ENCODE data around the gene SLC4A8.

Gene SLC4A8

DNA sequence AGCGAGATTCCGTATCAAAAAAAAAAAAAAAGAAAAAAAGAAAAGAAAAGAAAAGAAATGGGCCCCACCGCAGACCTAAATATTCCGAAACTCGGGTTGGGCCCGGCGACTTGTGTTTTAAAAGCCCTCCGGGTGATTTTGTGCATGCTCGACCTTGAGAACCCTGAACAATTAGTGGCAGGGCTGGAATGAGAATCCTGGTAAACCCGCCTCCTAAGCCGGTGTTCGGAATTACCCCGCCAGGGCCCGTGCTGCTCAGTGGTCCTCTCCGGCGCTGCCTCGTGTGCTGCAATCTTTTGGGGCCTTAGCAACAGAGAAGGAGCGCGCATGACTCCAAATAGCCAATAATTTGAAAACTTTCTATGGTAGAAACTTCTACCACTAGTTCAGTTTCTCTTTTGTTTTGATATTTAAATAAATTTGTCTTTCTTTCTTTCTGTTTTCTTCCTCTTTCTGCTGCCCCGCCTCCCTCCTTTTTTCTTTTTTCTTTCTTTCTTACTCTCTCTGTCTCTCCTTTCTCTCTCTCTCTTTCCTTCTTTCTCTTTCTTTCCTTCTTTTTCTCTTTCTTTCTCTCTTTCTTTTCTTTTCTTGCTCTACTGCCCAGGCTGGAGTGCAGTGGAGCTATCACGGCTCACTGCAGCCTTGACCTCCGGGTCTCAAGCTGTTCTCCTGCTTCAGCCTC lies 31.9 kb upstream of the SLC4A8 start:
- no peak overlapping the region for H3K27ac ChIP-seq (replicated peaks; ENCODE audit: low read length)
- H2BK12ac ChIP-seq (ENCODE audit: low read length): no peak overlapping the region
- peak; percentile 24 for DNase-seq (ENCODE audit: low spot score)
- peaks cover 7 to 80% (median 50%) of the 10 kb centered on the region in 3 experiments for H3K27me3 ChIP-seq (ENCODE audit: control insufficient read depth in 3 of 3, insufficient read depth in 3 of 3, low read depth in 1 of 3, low read length in 3 of 3)
- peak overlapping the region; percentile 46 for H3K4me2 ChIP-seq (ENCODE audit: insufficient read depth, low read length, poor library complexity, severe bottlenecking)
- H3K4me1 ChIP-seq (ENCODE audit: control insufficient read depth in 2 of 2, insufficient read depth in 1 of 2, low read depth in 1 of 2, low read length in 2 of 2): peaks cover 3 to 11% of the 10 kb centered on the region in 2 donors
- H3K9me3 ChIP-seq (replicated peaks in 1 of 2; ENCODE audit: control insufficient read depth in 2 of 2, insufficient read depth in 1 of 2, low read depth in 1 of 2, low read length in 2 of 2): peaks cover 2 to 5% of the 10 kb centered on the region in 2 donors
- no peak overlapping the region for H3K4me3 ChIP-seq (ENCODE audit: low read length in 2 of 2)
- H3K23ac ChIP-seq (ENCODE audit: low read depth, low read length, poor library complexity): no peak overlapping the region
- no peak overlapping the region for H3K4ac ChIP-seq (ENCODE audit: low read length)
- H3K36me3 ChIP-seq (replicated peaks in 1 of 2; ENCODE audit: control insufficient read depth in 2 of 2, insufficient read depth in 2 of 2, low read length in 2 of 2): no peaks in the 10 kb centered on the region
- no peak overlapping the region for H3K9ac ChIP-seq (ENCODE audit: low read depth, low read length, poor library complexity)
- H3K79me1 ChIP-seq (ENCODE audit: low read depth, low read length): no peaks in the 10 kb centered on the region
- no peak overlapping the region for H4K91ac ChIP-seq (ENCODE audit: low read depth, low read length, poor library complexity)
- no peak overlapping the region for H2AFZ ChIP-seq (ENCODE audit: low read length)
- H2BK15ac ChIP-seq (ENCODE audit: low read length): no peak overlapping the region
- no peak overlapping the region for H2BK5ac ChIP-seq (ENCODE audit: low read length)
- no peak overlapping the region for H2AK5ac ChIP-seq (ENCODE audit: low read depth, low read length)
- no peak overlapping the region for H2BK120ac ChIP-seq (ENCODE audit: low read depth, low read length)
- no peak overlapping the region for H4K8ac ChIP-seq (ENCODE audit: low read depth, low read length)
- WGBS, 2 donors (ENCODE audit: extremely low coverage in 2 of 2, insufficient read length in 2 of 2, insufficient replicate concordance in 1 of 2): no CpG with 5 or more reads among the region's 22 CpGs
- no peak overlapping the region for H3K14ac ChIP-seq (ENCODE audit: low read length)
- H3K18ac ChIP-seq (ENCODE audit: low read length): no peak overlapping the region

DNA sequence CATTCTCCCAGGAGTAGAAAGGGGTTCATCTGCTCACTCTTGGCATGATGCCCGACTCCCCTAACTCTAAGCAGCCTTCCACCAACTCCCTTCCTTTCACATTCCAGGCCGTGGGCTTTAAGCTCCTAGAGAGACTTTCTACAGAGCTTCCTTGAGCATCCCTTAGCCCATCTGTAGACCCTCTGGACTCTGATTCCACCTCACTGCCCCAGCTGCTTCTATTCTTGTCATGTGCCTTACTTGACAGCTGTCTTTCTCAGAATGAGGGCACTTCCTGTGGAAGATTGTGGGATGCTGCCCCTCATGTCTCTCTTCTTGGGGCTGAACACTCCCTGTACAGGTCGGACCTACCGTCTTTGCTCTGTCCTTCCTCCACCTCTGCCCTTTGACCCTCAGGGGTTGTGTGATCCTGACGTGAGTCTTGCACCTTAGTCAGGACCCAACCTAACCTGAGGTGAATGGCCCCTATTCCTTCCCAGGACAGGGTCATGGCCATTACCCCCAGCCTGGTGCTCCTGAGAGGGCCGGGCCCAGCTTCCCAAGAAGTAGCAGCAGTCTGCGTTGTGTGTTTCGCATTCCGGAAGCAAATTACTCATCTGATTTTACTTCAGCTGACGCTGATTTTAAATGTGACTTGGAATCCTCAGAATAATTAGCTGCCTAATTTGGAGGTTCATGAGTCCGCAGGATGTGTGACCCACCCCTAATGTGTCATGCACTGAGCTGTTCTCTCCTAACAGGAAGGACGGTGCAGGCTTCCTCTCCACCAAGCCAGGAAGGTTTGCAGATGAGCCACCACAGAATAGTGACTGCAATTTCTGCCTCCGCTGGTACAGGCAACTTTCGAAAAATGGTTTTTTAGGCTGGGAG lies 30.7 kb upstream of the SLC4A8 start:
- Histone ChIP-seq H3K79me1 (ENCODE audit: low read depth, low read length) (no peaks in the 10 kb centered on the region), H4K8ac (ENCODE audit: low read depth, low read length) (no peak overlapping the region), H2BK120ac (ENCODE audit: low read depth, low read length) (no peak overlapping the region), H3K18ac (ENCODE audit: low read length) (no peak overlapping the region), H3K14ac (ENCODE audit: low read length) (no peak overlapping the region), H3K9me3 (replicated peaks in 1 of 2; ENCODE audit: control insufficient read depth in 2 of 2, insufficient read depth in 1 of 2, low read depth in 1 of 2, low read length in 2 of 2) (peaks cover 2 to 5% of the 10 kb centered on the region in 2 donors), H3K4me3 (ENCODE audit: low read length in 2 of 2) (no peak overlapping the region), H2AK5ac (ENCODE audit: low read depth, low read length) (no peak overlapping the region), H3K23ac (ENCODE audit: low read depth, low read length, poor library complexity) (no peak overlapping the region), H2BK15ac (ENCODE audit: low read length) (no peak overlapping the region), H4K91ac (ENCODE audit: low read depth, low read length, poor library complexity) (no peak overlapping the region), H2BK5ac (ENCODE audit: low read length) (no peak overlapping the region), H2BK12ac (ENCODE audit: low read length) (no peak overlapping the region), H3K9ac (ENCODE audit: low read depth, low read length, poor library complexity) (no peak overlapping the region), H3K27ac (replicated peaks; ENCODE audit: low read length) (no peak overlapping the region), H3K36me3 (replicated peaks in 1 of 2; ENCODE audit: control insufficient read depth in 2 of 2, insufficient read depth in 2 of 2, low read length in 2 of 2) (no peaks in the 10 kb centered on the region), H3K27me3 (ENCODE audit: control insufficient read depth in 3 of 3, insufficient read depth in 3 of 3, low read depth in 1 of 3, low read length in 3 of 3) (peaks cover 7 to 79% (median 44%) of the 10 kb centered on the region in 3 experiments), H3K4me2 (ENCODE audit: insufficient read depth, low read length, poor library complexity, severe bottlenecking) (no peak overlapping the region), H2AFZ (ENCODE audit: low read length) (no peak overlapping the region), H3K4ac (ENCODE audit: low read length) (no peak overlapping the region), H3K4me1 (ENCODE audit: control insufficient read depth in 2 of 2, insufficient read depth in 1 of 2, low read depth in 1 of 2, low read length in 2 of 2) (peaks cover 3% of the 10 kb centered on the region in 2 donors)
- WGBS, 2 donors (ENCODE audit: extremely low coverage in 2 of 2, insufficient read length in 2 of 2, insufficient replicate concordance in 1 of 2): no CpG with 5 or more reads among the region's 14 CpGs
- DNase-seq (ENCODE audit: low spot score): no peak

DNA sequence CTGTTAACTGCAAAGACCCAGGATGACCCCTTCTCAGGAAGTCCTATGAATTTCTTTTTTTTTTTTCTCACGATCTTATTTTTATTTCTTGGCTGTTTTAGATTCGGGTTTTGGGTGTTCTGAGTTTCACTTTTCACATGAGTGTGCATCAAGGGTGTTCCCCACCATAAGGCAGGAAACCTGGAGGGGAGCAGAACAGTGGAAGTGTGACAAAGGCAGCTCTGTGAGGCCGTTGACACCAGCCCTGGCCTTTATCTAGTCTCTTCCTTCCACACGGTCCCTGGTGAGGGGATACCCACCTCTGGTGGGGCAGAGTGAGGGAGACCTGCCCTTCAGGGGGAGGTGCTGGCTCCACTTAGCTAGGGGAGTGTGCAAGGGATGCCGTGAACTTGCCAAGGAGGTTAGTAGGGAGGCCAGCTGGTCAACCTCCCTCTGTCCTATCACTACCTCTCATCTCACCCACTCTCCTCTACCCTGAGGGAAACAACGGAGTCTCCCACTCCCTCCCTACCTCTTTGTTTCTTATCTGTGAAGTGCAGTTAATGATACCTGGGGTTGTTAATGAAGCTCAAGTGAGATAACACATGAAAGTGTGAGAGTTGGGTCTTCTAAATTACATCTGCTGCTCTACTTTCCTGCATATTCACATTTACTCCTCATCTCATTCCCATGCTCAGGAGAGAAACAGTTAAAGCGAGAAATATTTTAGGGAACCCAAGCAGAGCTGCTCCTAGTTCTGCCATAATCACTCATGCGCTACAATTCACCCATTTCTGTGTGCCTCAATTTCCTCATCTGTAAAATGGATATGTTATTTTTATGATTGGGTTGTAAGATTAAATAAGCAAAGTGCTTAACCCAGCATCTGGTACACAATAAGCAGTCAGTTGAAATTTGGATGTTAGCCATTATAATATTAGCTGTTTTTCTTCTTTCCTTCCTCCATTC lies 29.1 kb upstream of the SLC4A8 start:
- Histone ChIP-seq H2BK120ac (ENCODE audit: low read depth, low read length) (no peak overlapping the region), H2AK5ac (ENCODE audit: low read depth, low read length) (no peak overlapping the region), H3K4me3 (ENCODE audit: low read length in 2 of 2) (no peak overlapping the region), H3K27me3 (ENCODE audit: control insufficient read depth in 3 of 3, insufficient read depth in 3 of 3, low read depth in 1 of 3, low read length in 3 of 3) (peaks cover 7 to 66% (median 35%) of the 10 kb centered on the region in 3 experiments), H4K91ac (ENCODE audit: low read depth, low read length, poor library complexity) (no peak overlapping the region), H3K9me3 (replicated peaks in 1 of 2; ENCODE audit: control insufficient read depth in 2 of 2, insufficient read depth in 1 of 2, low read depth in 1 of 2, low read length in 2 of 2) (peaks cover 0 to 5% of the 10 kb centered on the region in 2 donors), H3K79me1 (ENCODE audit: low read depth, low read length) (no peaks in the 10 kb centered on the region), H3K4ac (ENCODE audit: low read length) (no peak overlapping the region), H3K4me1 (ENCODE audit: control insufficient read depth in 2 of 2, insufficient read depth in 1 of 2, low read depth in 1 of 2, low read length in 2 of 2) (peaks cover 3% of the 10 kb centered on the region in 2 donors), H3K14ac (ENCODE audit: low read length) (no peak overlapping the region), H2BK12ac (ENCODE audit: low read length) (no peak overlapping the region), H3K36me3 (replicated peaks in 1 of 2; ENCODE audit: control insufficient read depth in 2 of 2, insufficient read depth in 2 of 2, low read length in 2 of 2) (no peaks in the 10 kb centered on the region), H3K23ac (ENCODE audit: low read depth, low read length, poor library complexity) (no peak overlapping the region), H3K9ac (ENCODE audit: low read depth, low read length, poor library complexity) (no peak overlapping the region), H2BK5ac (ENCODE audit: low read length) (no peak overlapping the region), H3K18ac (ENCODE audit: low read length) (no peak overlapping the region), H2AFZ (ENCODE audit: low read length) (no peak overlapping the region), H2BK15ac (ENCODE audit: low read length) (no peak overlapping the region), H4K8ac (ENCODE audit: low read depth, low read length) (no peak overlapping the region), H3K4me2 (ENCODE audit: insufficient read depth, low read length, poor library complexity, severe bottlenecking) (no peak overlapping the region), H3K27ac (replicated peaks; ENCODE audit: low read length) (no peak overlapping the region)
- no peak for DNase-seq (ENCODE audit: low spot score)
- no CpG with 5 or more reads among the region's 8 CpGs for WGBS, 2 donors (ENCODE audit: extremely low coverage in 2 of 2, insufficient read length in 2 of 2, insufficient replicate concordance in 1 of 2)

Measured in neuronal stem cell (in vitro differentiated cells).